ENCODE measurements around the gene ADGRG6.

DNA sequence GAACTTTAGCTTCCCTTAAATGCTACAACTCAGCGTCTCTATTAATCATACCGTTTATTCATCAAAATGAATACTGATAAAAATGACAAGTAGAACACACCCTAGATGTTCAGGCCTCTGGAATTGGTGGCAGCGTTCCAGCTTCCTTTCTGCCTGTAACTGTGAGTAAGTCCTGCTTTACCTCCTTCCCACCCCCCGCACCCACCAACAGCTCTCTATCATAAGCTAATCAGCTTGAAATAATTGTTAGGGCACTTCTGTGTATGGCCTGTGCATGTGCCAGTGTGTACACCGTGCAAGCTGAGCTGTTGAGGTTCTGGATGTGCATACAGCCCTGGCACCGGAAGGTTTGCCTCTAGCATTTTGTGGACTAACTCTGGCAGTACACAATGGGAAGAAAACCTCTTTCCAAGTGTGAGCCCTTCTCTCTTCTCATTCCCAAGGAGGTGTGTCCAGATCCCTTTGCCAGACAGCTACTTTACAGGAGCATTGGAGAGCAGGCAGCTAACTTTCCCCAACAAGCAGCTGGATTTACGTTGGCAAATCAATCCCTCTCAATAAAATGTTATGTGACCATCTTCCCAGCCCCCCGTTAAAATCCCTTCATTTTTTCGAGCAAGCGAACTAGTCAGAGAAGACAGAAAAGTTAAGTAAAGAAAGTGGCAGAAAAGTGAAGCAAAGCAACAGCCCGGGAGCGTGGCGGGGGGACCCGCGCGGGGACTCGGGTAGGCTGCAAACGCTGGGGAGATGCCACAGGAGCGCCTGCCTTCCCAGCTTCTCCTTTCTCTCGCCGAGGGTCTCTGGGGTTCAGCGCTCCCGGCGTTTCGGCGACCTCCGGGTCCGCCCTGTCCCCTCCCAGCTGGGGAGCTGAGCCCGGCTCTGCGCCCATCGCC lies 803 bp upstream of the ADGRG6 start:
- TF ChIP-seq POLR2AphosphoS5 (IDR thresholded peaks at IDR 0.05; ENCODE audit: low read depth, low read length) (peak; percentile 43; the same call in 1 of the 2 replicates), NFIC (IDR thresholded peaks at IDR 0.05; ENCODE audit: borderline replicate concordance) (peak; percentile 79), FOXM1 (IDR thresholded peaks at IDR 0.05; ENCODE audit: low read depth) (no peak), SIN3A (IDR thresholded peaks at IDR 0.05; ENCODE audit: borderline replicate concordance, low read depth, low read length) (0 out of 2 replicates have a peak, but pooled peaks have one; percentile 10), RXRA (IDR thresholded peaks at IDR 0.05; ENCODE audit: borderline replicate concordance, low read depth) (no peak), YY1 (IDR thresholded peaks at IDR 0.05; ENCODE audit: low read depth) (no peak), RAD21 (IDR thresholded peaks at IDR 0.05; ENCODE audit: low read length) (no peak), EZH2phosphoT487 (IDR thresholded peaks at IDR 0.05; ENCODE audit: borderline replicate concordance, low read depth) (no peak)
- TF ChIP-seq, protein P1, sequence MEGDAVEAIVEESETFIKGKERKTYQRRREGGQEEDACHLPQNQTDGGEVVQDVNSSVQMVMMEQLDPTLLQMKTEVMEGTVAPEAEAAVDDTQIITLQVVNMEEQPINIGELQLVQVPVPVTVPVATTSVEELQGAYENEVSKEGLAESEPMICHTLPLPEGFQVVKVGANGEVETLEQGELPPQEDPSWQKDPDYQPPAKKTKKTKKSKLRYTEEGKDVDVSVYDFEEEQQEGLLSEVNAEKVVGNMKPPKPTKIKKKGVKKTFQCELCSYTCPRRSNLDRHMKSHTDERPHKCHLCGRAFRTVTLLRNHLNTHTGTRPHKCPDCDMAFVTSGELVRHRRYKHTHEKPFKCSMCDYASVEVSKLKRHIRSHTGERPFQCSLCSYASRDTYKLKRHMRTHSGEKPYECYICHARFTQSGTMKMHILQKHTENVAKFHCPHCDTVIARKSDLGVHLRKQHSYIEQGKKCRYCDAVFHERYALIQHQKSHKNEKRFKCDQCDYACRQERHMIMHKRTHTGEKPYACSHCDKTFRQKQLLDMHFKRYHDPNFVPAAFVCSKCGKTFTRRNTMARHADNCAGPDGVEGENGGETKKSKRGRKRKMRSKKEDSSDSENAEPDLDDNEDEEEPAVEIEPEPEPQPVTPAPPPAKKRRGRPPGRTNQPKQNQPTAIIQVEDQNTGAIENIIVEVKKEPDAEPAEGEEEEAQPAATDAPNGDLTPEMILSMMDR (IDR thresholded peaks at IDR 0.05): no peak
- TF ChIP-seq, protein P2, sequence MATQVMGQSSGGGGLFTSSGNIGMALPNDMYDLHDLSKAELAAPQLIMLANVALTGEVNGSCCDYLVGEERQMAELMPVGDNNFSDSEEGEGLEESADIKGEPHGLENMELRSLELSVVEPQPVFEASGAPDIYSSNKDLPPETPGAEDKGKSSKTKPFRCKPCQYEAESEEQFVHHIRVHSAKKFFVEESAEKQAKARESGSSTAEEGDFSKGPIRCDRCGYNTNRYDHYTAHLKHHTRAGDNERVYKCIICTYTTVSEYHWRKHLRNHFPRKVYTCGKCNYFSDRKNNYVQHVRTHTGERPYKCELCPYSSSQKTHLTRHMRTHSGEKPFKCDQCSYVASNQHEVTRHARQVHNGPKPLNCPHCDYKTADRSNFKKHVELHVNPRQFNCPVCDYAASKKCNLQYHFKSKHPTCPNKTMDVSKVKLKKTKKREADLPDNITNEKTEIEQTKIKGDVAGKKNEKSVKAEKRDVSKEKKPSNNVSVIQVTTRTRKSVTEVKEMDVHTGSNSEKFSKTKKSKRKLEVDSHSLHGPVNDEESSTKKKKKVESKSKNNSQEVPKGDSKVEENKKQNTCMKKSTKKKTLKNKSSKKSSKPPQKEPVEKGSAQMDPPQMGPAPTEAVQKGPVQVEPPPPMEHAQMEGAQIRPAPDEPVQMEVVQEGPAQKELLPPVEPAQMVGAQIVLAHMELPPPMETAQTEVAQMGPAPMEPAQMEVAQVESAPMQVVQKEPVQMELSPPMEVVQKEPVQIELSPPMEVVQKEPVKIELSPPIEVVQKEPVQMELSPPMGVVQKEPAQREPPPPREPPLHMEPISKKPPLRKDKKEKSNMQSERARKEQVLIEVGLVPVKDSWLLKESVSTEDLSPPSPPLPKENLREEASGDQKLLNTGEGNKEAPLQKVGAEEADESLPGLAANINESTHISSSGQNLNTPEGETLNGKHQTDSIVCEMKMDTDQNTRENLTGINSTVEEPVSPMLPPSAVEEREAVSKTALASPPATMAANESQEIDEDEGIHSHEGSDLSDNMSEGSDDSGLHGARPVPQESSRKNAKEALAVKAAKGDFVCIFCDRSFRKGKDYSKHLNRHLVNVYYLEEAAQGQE (IDR thresholded peaks at IDR 0.05; ENCODE audit: low read depth, low read length): no peak; the same call in 1 of the 2 replicates
- TF ChIP-seq, protein P3, sequence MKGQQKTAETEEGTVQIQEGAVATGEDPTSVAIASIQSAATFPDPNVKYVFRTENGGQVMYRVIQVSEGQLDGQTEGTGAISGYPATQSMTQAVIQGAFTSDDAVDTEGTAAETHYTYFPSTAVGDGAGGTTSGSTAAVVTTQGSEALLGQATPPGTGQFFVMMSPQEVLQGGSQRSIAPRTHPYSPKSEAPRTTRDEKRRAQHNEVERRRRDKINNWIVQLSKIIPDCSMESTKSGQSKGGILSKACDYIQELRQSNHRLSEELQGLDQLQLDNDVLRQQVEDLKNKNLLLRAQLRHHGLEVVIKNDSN (IDR thresholded peaks at IDR 0.05; ENCODE audit: borderline replicate concordance, low read depth): no peak
- TF ChIP-seq, protein P4, sequence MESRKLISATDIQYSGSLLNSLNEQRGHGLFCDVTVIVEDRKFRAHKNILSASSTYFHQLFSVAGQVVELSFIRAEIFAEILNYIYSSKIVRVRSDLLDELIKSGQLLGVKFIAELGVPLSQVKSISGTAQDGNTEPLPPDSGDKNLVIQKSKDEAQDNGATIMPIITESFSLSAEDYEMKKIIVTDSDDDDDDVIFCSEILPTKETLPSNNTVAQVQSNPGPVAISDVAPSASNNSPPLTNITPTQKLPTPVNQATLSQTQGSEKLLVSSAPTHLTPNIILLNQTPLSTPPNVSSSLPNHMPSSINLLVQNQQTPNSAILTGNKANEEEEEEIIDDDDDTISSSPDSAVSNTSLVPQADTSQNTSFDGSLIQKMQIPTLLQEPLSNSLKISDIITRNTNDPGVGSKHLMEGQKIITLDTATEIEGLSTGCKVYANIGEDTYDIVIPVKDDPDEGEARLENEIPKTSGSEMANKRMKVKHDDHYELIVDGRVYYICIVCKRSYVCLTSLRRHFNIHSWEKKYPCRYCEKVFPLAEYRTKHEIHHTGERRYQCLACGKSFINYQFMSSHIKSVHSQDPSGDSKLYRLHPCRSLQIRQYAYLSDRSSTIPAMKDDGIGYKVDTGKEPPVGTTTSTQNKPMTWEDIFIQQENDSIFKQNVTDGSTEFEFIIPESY (IDR thresholded peaks at IDR 0.05; ENCODE audit: borderline replicate concordance, low read depth): no peak
